ENCODE measurements around the gene MYADM. TPM values are rescaled to one million over a fixed set of nuclear protein-coding genes. Genes with fewer than 3 reads are reported as not detected.

Gene MYADM
- total and polyA plus RNA-seq, 2 of the 13 experiments (the other 11 are each of a cell fraction or from before 2014, with no cell fraction given) = 19.9 to 38.1 TPM

- TF ChIP-seq CSRNP1 (CRISPR knock-in tag; IDR thresholded peaks at IDR 0.05) (no peak), HNRNPUL1 (IDR thresholded peaks at IDR 0.05; ENCODE audit: low read depth, low read length) (no peak)
- H3K4me2 ChIP-seq (ENCODE audit: low read depth, low read length) = no peak overlapping the region
- WGBS (ENCODE audit: low lambda C conversion rate) = 82% methylated on average over 6 of the region's 6 CpGs
- H4K20me1 ChIP-seq (ENCODE audit: insufficient read depth, low read length) = peaks cover 20% of the 10 kb centered on the region
- peaks cover 5% of the 10 kb centered on the region for H3K4me1 ChIP-seq (ENCODE audit: insufficient read depth, low read length)
- peaks cover 4% of the 10 kb centered on the region for H3K79me2 ChIP-seq (ENCODE audit: insufficient read depth, low read length)
- H3K9me3 ChIP-seq (ENCODE audit: low read length) = no peaks in the 10 kb centered on the region
- ChIA-PET POLR2A (interaction anchor here (0.7 kb wide), 1 partner anchor 8 kb away, joined by 3 read pairs; no protein-coding TSS in a partner anchor), CTCF (ENCODE audit: low intra/inter-chr PET ratio, low total read pairs) (no interaction called here)
- no peak overlapping the region for H2AFZ ChIP-seq (ENCODE audit: low read length)
- intact Hi-C loops (cut with micrococcal nuclease; ENCODE audit: unreplicated experiment) = no loop called here
- peaks cover 10 to 42% of the 10 kb centered on the region in 2 experiments; a peak in 4 of 5 replicates for H3K36me3 ChIP-seq (replicated peaks in 1 of 2; ENCODE audit: control insufficient read depth in 1 of 2, insufficient read depth in 2 of 2, low read length in 2 of 2)
- H3K27me3 ChIP-seq (ENCODE audit: control insufficient read depth in 1 of 2, insufficient read depth in 2 of 2, low read length in 2 of 2) = no peaks in the 10 kb centered on the region; a peak in 1 of 5 replicates
- in situ Hi-C loops (cut with HindIII; ENCODE audit: extremely low pct_ligation_motif_present, low pct_unique_long_range_greater_than_20kb) = no loop called here
- no peak for FAIRE-seq
- ATAC-seq = no peak
- no peak overlapping the region for H3K9ac ChIP-seq (ENCODE audit: insufficient read depth, low read depth, low read length)
- no peak overlapping the region for H3K27ac ChIP-seq (ENCODE audit: extremely low read length, insufficient read depth, low read length)
- no peak overlapping the region for H3K4me3 ChIP-seq (replicated peaks in 1 of 3; ENCODE audit: insufficient read depth in 1 of 3, low read depth in 2 of 3, low read length in 3 of 3)
- BruUV-seq (replicated peaks) = no TSS peak
- DNase-seq (ENCODE audit: low spot score) = no peak
Measured at GRCh38 chr19:53874606-53874990, 6.9 kb downstream of the MYADM start.

GRCh38 chr19:53875602-53876325 lies 8.1 kb downstream of the MYADM start:
- Histone ChIP-seq H3K9me3 (ENCODE audit: low read length) (no peaks in the 10 kb centered on the region), H4K20me1 (ENCODE audit: insufficient read depth, low read length) (peaks cover 16% of the 10 kb centered on the region), H3K9ac (ENCODE audit: insufficient read depth, low read depth, low read length) (no peak overlapping the region), H3K4me3 (replicated peaks in 1 of 3; ENCODE audit: insufficient read depth in 1 of 3, low read depth in 2 of 3, low read length in 3 of 3) (no peak overlapping the region), H3K4me1 (ENCODE audit: insufficient read depth, low read length) (peaks cover 17% of the 10 kb centered on the region), H3K36me3 (replicated peaks in 1 of 2; ENCODE audit: control insufficient read depth in 1 of 2, insufficient read depth in 2 of 2, low read length in 2 of 2) (peaks cover 9 to 38% of the 10 kb centered on the region in 2 experiments; a peak in 4 of 5 replicates), H3K27me3 (ENCODE audit: control insufficient read depth in 1 of 2, insufficient read depth in 2 of 2, low read length in 2 of 2) (peaks cover 0 to 5% of the 10 kb centered on the region in 2 experiments; a peak in 2 of 5 replicates), H3K79me2 (ENCODE audit: insufficient read depth, low read length) (no peaks in the 10 kb centered on the region), H3K27ac (ENCODE audit: extremely low read length, insufficient read depth, low read length) (no peak overlapping the region), H2AFZ (ENCODE audit: low read length) (no peak overlapping the region), H3K4me2 (ENCODE audit: low read depth, low read length) (no peak overlapping the region)
- no peak for ATAC-seq
- in situ Hi-C loops (cut with HindIII; ENCODE audit: extremely low pct_ligation_motif_present, low pct_unique_long_range_greater_than_20kb) = no loop called here
- no peak for FAIRE-seq
- BruUV-seq (replicated peaks) = TSS peak; percentile 58
- WGBS (ENCODE audit: low lambda C conversion rate) = 95% methylated on average over 17 of the region's 17 CpGs
- TF ChIP-seq ARNT2 (CRISPR knock-in tag; IDR thresholded peaks at IDR 0.05; ENCODE audit: low read depth) = no peak
- peak; percentile 40; the same call in 1 of the 2 replicates for TF ChIP-seq POLR2G (IDR thresholded peaks at IDR 0.05; ENCODE audit: low read depth, low read length)
- peak in 1 of 2 experiments; percentile 36; a peak in 2 of 4 replicates for TF ChIP-seq POLR2A (IDR thresholded peaks at IDR 0.05; ENCODE audit: insufficient read depth in 1 of 2, low read depth in 2 of 2, low read length in 2 of 2)
- TF ChIP-seq RBFOX2 (IDR thresholded peaks at IDR 0.05; ENCODE audit: low read depth, low read length) = 0 out of 2 replicates have a peak, but pooled peaks have one; percentile 16
- no peak for TF ChIP-seq HOXD1 (CRISPR knock-in tag; IDR thresholded peaks at IDR 0.05)
- TF ChIP-seq POLR2AphosphoS2 (IDR thresholded peaks at IDR 0.05; ENCODE audit: low read depth, low read length) = peak; percentile 42
- TF ChIP-seq FOXA3 (CRISPR knock-in tag; IDR thresholded peaks at IDR 0.05) = no peak
- intact Hi-C loops (cut with micrococcal nuclease; ENCODE audit: unreplicated experiment) = no loop called here
- no peak for DNase-seq (ENCODE audit: low spot score)
- CTCF ChIA-PET (ENCODE audit: low intra/inter-chr PET ratio, low total read pairs) = no interaction called here
- POLR2A ChIA-PET = interaction anchor here (4.3 kb wide), 1 partner anchor 9 kb away, joined by 102 read pairs; the partner anchor contains the start of gene MYADM

Data from HepG2 (cell line).